OCI-LY3 (cell line): ENCODE data around the gene MX1.

Experiments
- EZH2phosphoT487 ChIP-seq: fragments of 200-600 bp; shearing (Covaris generic); IDR thresholded peaks from 2 replicates; pipeline ENCODE4 v1.6.1; 2018; ENCODE audit warnings: antibody characterized with exemption, mixed run types, low read depth
- TF ChIP-seq, protein P1 (sequence below): fragments of 200-600, 300-600 bp; sonication (generic); IDR thresholded peaks from 2 replicates; pipeline ENCODE4 v1.5.1; 2014; ENCODE audit warnings: antibody characterized with exemption, low read length, low read depth

DNA sequence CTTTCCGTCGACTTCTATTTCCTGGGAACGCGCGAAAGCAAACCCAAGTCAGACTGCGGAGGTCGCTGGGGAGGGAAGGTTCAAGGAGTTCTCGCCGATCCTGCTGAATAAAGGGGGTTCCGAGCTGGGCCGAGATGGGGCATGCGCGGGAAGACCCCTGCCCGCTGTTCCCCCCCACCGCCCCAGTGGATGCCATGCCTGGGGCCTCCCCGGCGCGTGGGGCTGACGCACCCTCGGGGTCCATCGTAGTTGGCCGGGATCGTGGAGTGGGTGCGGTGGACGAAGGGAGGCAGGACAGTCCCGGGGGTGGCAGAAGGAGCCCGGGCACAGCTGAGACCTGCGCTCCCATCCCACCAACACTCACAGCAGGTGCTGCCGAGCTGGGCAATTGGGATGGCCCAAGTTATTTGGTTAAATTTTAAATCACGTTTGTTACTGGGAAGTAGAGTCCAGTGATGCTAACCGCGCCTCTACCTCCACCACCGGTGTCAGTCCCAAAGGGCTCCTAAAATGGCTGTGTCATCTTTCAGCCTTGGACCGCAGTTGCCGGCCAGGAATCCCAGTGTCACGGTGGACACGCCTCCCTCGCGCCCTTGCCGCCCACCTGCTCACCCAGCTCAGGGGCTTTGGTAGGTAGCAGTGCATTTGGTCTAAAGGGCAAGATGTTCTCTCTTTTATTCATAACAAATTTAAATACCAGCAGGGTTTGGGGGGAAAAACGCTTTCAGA lies 801 bp downstream of the MX1 start:
- TF ChIP-seq, protein P1, sequence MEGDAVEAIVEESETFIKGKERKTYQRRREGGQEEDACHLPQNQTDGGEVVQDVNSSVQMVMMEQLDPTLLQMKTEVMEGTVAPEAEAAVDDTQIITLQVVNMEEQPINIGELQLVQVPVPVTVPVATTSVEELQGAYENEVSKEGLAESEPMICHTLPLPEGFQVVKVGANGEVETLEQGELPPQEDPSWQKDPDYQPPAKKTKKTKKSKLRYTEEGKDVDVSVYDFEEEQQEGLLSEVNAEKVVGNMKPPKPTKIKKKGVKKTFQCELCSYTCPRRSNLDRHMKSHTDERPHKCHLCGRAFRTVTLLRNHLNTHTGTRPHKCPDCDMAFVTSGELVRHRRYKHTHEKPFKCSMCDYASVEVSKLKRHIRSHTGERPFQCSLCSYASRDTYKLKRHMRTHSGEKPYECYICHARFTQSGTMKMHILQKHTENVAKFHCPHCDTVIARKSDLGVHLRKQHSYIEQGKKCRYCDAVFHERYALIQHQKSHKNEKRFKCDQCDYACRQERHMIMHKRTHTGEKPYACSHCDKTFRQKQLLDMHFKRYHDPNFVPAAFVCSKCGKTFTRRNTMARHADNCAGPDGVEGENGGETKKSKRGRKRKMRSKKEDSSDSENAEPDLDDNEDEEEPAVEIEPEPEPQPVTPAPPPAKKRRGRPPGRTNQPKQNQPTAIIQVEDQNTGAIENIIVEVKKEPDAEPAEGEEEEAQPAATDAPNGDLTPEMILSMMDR: no peak
- TF ChIP-seq EZH2phosphoT487: no peak
